NB4 (cell line): Measurements from ENCODE around the gene EGR1.
A peak's percentile ranks its signal among the peaks of the same experiment; 100 is the strongest.

ENCODE experiments used
- DNase-seq: peaks from one replicate; pipeline ENCODE4 v3.0.0; 2010; ENCODE audit warnings: low read depth
- H3K4me3 ChIP-seq: one replicate; pipeline ENCODE4 v1.5.1; 2011; ENCODE audit warnings: mild to moderate bottlenecking, low read depth, low read length, moderate library complexity
- CTCF ChIP-seq: IDR thresholded peaks from one replicate; pipeline ENCODE4 v1.5.1; 2012; ENCODE audit warnings: low read depth, low read length
- MYC ChIP-seq: IDR thresholded peaks from 2 replicates; pipeline ENCODE4 v1.6.1; 2011; ENCODE audit warnings: low read depth, low read length
- POLR2A ChIP-seq: IDR thresholded peaks from 2 replicates; pipeline ENCODE4 v1.6.1; 2011; ENCODE audit warnings: mild to moderate bottlenecking; ENCODE audit not compliant: insufficient read length; ENCODE audit errors: extremely low read depth
- TF ChIP-seq, protein P1 (sequence below): IDR thresholded peaks from 2 replicates; pipeline ENCODE4 v1.6.1; 2011; ENCODE audit warnings: low read depth, low read length

Gene EGR1

DNA sequence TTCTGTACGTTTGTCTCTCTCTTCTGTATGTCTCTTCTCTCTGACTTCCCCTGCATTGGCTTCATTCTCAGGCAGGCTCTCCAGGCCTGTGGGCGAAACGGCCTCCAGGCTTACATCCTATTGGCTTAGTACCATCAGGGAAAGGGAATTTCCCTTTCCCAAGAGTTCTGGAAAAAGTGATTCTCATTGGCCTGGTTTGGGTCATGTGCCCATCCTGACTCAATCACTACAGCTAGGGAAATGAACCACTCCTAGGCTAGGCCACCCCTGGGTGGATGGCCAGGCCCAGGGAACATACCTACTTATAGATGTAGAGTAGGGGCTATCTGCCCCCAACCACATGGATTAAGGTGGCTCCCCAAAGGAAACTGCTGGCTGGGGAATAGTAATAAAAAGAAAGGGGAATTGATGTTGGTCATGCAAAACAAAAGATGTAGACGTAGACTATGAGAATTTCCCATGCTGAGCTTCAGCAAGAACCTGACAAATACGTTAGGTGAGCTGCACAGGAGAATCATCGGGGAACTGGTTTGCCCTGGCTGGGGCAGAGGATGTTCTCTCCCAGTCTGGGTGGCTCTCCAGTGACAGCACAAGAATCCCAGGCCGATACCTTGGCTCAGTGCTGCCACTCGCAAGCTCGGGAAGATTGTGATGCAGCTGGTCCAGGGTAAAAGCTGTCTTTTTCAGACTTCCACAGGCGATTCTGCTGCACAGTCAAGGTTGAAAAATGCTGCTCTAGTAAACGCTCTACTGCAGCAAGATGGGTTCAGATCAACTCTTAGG, 3.7 kb upstream of the EGR1 start:
- no peak overlapping the region for H3K4me3 ChIP-seq
- TF ChIP-seq, protein P1, sequence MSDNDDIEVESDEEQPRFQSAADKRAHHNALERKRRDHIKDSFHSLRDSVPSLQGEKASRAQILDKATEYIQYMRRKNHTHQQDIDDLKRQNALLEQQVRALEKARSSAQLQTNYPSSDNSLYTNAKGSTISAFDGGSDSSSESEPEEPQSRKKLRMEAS, result no peak
- TF ChIP-seq CTCF (no peak), POLR2A (no peak), MYC (no peak)
- no peak for DNase-seq

DNA sequence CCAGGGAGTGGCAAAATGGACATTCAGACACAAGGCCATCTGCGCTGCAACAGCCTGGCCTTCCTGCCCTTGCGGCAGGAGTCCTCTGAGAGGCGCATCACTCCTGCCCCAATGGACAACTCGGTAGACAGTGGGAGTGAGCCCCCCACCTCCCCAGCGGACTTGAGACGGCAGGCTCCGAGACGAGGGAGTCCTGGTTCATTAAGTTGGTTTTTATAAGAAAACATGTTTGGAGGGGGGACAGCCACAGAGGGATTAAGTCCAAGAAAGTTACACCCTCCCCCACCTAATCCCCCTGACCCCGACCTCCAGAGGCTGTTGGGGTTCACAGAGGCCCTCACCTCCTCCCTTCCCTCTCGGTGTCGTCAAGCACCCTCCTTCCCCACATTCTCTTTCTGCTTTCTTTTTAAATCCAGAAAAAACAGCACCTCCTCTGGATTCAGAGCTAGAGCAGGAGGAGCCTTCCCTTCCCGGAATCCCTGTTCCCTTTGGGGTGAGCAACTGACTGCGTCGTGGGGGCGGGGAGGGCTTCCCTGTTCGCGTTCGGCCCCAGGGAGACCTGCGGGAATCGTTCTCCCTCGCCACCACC, 1.8 kb upstream of the EGR1 start:
- peak overlapping the region; percentile 57 for H3K4me3 ChIP-seq
- TF ChIP-seq MYC (no peak), CTCF (no peak), POLR2A (no peak)
- TF ChIP-seq, protein P1, result no peak
- peak; percentile 40 for DNase-seq

- TF ChIP-seq MYC (peak; percentile 37), POLR2A (peak; percentile 73), CTCF (peak; percentile 52)
- TF ChIP-seq, protein P1, result 0 out of 2 replicates have a peak, but pooled peaks have one; percentile 44
- DNase-seq, result peak; percentile 97
Measured at GRCh38 chr5:138464008-138464387, 1.3 kb upstream of the EGR1 start.

GRCh38 chr5:138464388-138465260, 655 bp upstream of the EGR1 start:
- peak; percentile 99 for DNase-seq
- H3K4me3 ChIP-seq, result peak overlapping the region; percentile 76
- TF ChIP-seq MYC (peak; percentile 33; the same call in 1 of the 2 replicates), CTCF (no peak), POLR2A (peak; percentile 55)
- TF ChIP-seq, protein P1, result peak; percentile 53

More at GRCh38 chr5:138464008-138464387, 1.3 kb upstream of the EGR1 start:
- peak overlapping the region; percentile 76 for H3K4me3 ChIP-seq

- DNase-seq, result no peak
- TF ChIP-seq POLR2A (no peak), MYC (no peak), CTCF (no peak)
- TF ChIP-seq, protein P1, result no peak
- peak overlapping the region; percentile 52 for H3K4me3 ChIP-seq
Measured at GRCh38 chr5:138466125-138466899, 1.0 kb downstream of the EGR1 start.
